Caco-2 (cell line): ENCODE measurements around the gene PARM1. TPM values are rescaled to one million over a fixed set of nuclear protein-coding genes. Genes with fewer than 3 reads are reported as not detected.

ENCODE experiments used
- BruUV-seq: library from RNA; stranded (reverse); fragments of 400-500 nt; replicated peaks from 2 replicates; lab custom pipeline; 2021; lab: Mats Ljungman, UMichigan
- CTCF ChIA-PET: fragments of 300-600 bp; sonication (Branson Sonifier 250); formaldehyde crosslinking; loops from one replicate; lab custom pipeline; 2022; ENCODE audit warnings: antibody characterized with exemption; lab: Charles Lee
- POLR2A ChIA-PET: fragments of 300-600 bp; sonication (Branson Sonifier 250); formaldehyde crosslinking; loops from one replicate; lab custom pipeline; 2022; ENCODE audit warnings: antibody characterized with exemption; lab: Charles Lee
- DNase-seq, 2 experiments: peaks; one replicate each; pipeline versions ENCODE4 v3.0.0 to v3.0.0-alpha.2; 2020 to 2022
- H3K27me3 ChIP-seq: replicated peaks from 2 replicates; pipeline ENCODE4 v1.6.0; 2011; ENCODE audit warnings: low read length; ENCODE audit not compliant: control insufficient read depth, insufficient read depth
- H3K36me3 ChIP-seq: 2 replicates; pipeline ENCODE4 v1.5.1; 2011; ENCODE audit warnings: low read length; ENCODE audit not compliant: control insufficient read depth, insufficient read depth
- H3K4me1 ChIP-seq: fragments of 250-450 bp; sonication (Bioruptor Pico); 2 replicates; pipeline ENCODE4 v1.5.1; 2020; ENCODE audit warnings: mild to moderate bottlenecking
- H3K4me3 ChIP-seq: 2 replicates; pipeline ENCODE4 v1.5.1; 2011; ENCODE audit warnings: low read depth, mild to moderate bottlenecking, control low read depth, low read length
- H3K9me3 ChIP-seq: fragments of 250-450 bp; sonication (Bioruptor Pico); 2 replicates; pipeline ENCODE4 v1.5.1; 2020; ENCODE audit warnings: mild to moderate bottlenecking, moderate library complexity
- H3K27ac Mint-ChIP-seq: one replicate; pipeline ENCODE4 v1.8.0; 2022; ENCODE audit warnings: mixed read lengths; ENCODE audit not compliant: unreplicated experiment
- H3K27me3 Mint-ChIP-seq: one replicate; pipeline ENCODE4 v1.8.0; 2022; ENCODE audit warnings: mixed read lengths; ENCODE audit not compliant: insufficient read depth, unreplicated experiment
- H3K36me3 Mint-ChIP-seq: one replicate; pipeline ENCODE4 v1.8.0; 2022; ENCODE audit warnings: mild to moderate bottlenecking, mixed read lengths; ENCODE audit not compliant: insufficient read depth, unreplicated experiment
- H3K4me1 Mint-ChIP-seq: one replicate; pipeline ENCODE4 v1.8.0; 2022; ENCODE audit warnings: low read depth, mixed read lengths; ENCODE audit not compliant: unreplicated experiment
- H3K4me3 Mint-ChIP-seq: one replicate; pipeline ENCODE4 v1.8.0; 2022; ENCODE audit warnings: mild to moderate bottlenecking, moderate library complexity, mixed read lengths; ENCODE audit not compliant: unreplicated experiment
- H3K9me3 Mint-ChIP-seq: one replicate; pipeline ENCODE4 v1.8.0; 2022; ENCODE audit warnings: mixed read lengths; ENCODE audit not compliant: unreplicated experiment
- intact Hi-C: fragments of 100-400 bp; cut with micrococcal nuclease; formaldehyde crosslinking; loops from one replicate; pipeline ENCODE4 v1.10.0; 2022; ENCODE audit not compliant: unreplicated experiment
- total RNA-seq: library from RNA; stranded (reverse); gene quantifications from 2 replicates; pipeline ENCODE4 v1.2.3, GENCODE V29; 2022
- TF ChIP-seq, protein P1 (sequence below), 2 experiments: fragments of 200-600 bp in 1 of 2; IDR thresholded peaks; 1 replicate in 1 of 2; 2 replicates in 1 of 2; pipeline versions ENCODE4 v1.5.1 to v1.8.0; 2011 to 2022; ENCODE audit warnings: antibody characterized with exemption in 1 of 2, control low read depth in 1 of 2, inconsistent platforms in 1 of 2, low read depth in 1 of 2, low read length in 1 of 2, mild to moderate bottlenecking in 1 of 2, moderate library complexity in 1 of 2; ENCODE audit not compliant: insufficient read depth in 1 of 2, severe bottlenecking in 1 of 2, unreplicated experiment in 1 of 2

PARM1 gene
- total RNA-seq, 1 experiment from 2014 or later, result 1.7 TPM

DNA sequence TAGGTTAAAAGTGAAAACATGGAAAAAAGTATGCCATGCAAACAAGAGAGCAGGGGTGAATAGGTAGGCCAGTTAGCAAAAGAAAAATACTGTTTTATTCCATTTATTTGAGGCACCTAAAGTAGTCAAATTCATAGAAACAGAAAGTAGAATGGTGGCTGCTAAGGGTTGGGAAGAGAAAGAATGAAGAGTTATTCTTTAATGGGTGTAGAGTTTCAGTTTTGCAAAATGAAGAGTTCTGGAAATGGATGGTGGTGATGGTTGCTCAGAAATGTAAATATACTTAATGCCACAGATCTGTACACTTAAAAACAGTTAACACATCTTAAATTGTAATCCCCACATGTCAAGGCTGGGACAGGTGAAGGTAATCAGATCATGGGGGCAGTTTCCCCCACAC lies 29.7 kb downstream of the PARM1 start:
- Mint-ChIP-seq H3K4me1 (peaks cover 22% of the 10 kb centered on the region), H3K9me3 (no peaks in the 10 kb centered on the region), H3K27ac (no peak overlapping the region), H3K27me3 (no peaks in the 10 kb centered on the region), H3K4me3 (no peak overlapping the region), H3K36me3 (no peaks in the 10 kb centered on the region)
- Histone ChIP-seq H3K4me3 (no peak overlapping the region), H3K4me1 (no peaks in the 10 kb centered on the region), H3K36me3 (no peaks in the 10 kb centered on the region), H3K27me3 (no peaks in the 10 kb centered on the region), H3K9me3 (peaks cover 4% of the 10 kb centered on the region; the same call in 1 of the 2 replicates)
- intact Hi-C loops, result no loop called here
- TF ChIP-seq, protein P1, sequence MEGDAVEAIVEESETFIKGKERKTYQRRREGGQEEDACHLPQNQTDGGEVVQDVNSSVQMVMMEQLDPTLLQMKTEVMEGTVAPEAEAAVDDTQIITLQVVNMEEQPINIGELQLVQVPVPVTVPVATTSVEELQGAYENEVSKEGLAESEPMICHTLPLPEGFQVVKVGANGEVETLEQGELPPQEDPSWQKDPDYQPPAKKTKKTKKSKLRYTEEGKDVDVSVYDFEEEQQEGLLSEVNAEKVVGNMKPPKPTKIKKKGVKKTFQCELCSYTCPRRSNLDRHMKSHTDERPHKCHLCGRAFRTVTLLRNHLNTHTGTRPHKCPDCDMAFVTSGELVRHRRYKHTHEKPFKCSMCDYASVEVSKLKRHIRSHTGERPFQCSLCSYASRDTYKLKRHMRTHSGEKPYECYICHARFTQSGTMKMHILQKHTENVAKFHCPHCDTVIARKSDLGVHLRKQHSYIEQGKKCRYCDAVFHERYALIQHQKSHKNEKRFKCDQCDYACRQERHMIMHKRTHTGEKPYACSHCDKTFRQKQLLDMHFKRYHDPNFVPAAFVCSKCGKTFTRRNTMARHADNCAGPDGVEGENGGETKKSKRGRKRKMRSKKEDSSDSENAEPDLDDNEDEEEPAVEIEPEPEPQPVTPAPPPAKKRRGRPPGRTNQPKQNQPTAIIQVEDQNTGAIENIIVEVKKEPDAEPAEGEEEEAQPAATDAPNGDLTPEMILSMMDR (IDR thresholded peaks at IDR 0.05; ENCODE audit: insufficient read depth in 1 of 2, low read depth in 1 of 2, low read length in 1 of 2, severe bottlenecking in 1 of 2, unreplicated experiment in 1 of 2), result no peak
- CTCF ChIA-PET, result no interaction called here
- no TSS peak for BruUV-seq
- POLR2A ChIA-PET, result no interaction called here
- DNase-seq, result no peak

GRCh38 chr4:74964311-74964710 lies 31.4 kb downstream of the PARM1 start:
- no peak overlapping the region for H3K4me3 Mint-ChIP-seq
- intact Hi-C loops, result no loop called here
- POLR2A ChIA-PET, result no interaction called here
- no peaks in the 10 kb centered on the region for H3K27me3 ChIP-seq
- peaks cover 22% of the 10 kb centered on the region for H3K4me1 Mint-ChIP-seq
- peaks cover 7% of the 10 kb centered on the region for H3K4me1 ChIP-seq
- no peaks in the 10 kb centered on the region for H3K36me3 ChIP-seq
- no peak overlapping the region for H3K4me3 ChIP-seq
- H3K27me3 Mint-ChIP-seq, result no peaks in the 10 kb centered on the region
- no peaks in the 10 kb centered on the region for H3K36me3 Mint-ChIP-seq
- no peaks in the 10 kb centered on the region for H3K9me3 Mint-ChIP-seq
- CTCF ChIA-PET, result no interaction called here
- TF ChIP-seq, protein P1 (IDR thresholded peaks at IDR 0.05; ENCODE audit: insufficient read depth in 1 of 2, low read depth in 1 of 2, low read length in 1 of 2, severe bottlenecking in 1 of 2, unreplicated experiment in 1 of 2), result no peak
- peaks cover 4% of the 10 kb centered on the region; the same call in 1 of the 2 replicates for H3K9me3 ChIP-seq
- no TSS peak for BruUV-seq
- H3K27ac Mint-ChIP-seq, result no peak overlapping the region
- DNase-seq, result no peak

- no peaks in the 10 kb centered on the region for H3K27me3 Mint-ChIP-seq
- Histone ChIP-seq H3K4me1 (peaks cover 24% of the 10 kb centered on the region), H3K27me3 (no peaks in the 10 kb centered on the region), H3K4me3 (no peak overlapping the region), H3K36me3 (no peaks in the 10 kb centered on the region), H3K9me3 (no peaks in the 10 kb centered on the region)
- no peaks in the 10 kb centered on the region for H3K9me3 Mint-ChIP-seq
- BruUV-seq, result no TSS peak
- CTCF ChIA-PET, result no interaction called here
- H3K36me3 Mint-ChIP-seq, result no peaks in the 10 kb centered on the region
- H3K27ac Mint-ChIP-seq, result no peak overlapping the region
- H3K4me1 Mint-ChIP-seq, result peaks cover 29% of the 10 kb centered on the region
- no peak overlapping the region for H3K4me3 Mint-ChIP-seq
- POLR2A ChIA-PET, result no interaction called here
- TF ChIP-seq, protein P1 (IDR thresholded peaks at IDR 0.05; ENCODE audit: insufficient read depth in 1 of 2, low read depth in 1 of 2, low read length in 1 of 2, severe bottlenecking in 1 of 2, unreplicated experiment in 1 of 2), result no peak
- DNase-seq, result no peak
- intact Hi-C loops, result no loop called here
Measured at GRCh38 chr4:74967324-74967723, 34.4 kb downstream of the PARM1 start.
